Loucy (cell line): ENCODE data around the gene UNC5B.

Experiments used
- H2AFZ ChIP-seq: fragments of 200-600 bp; sonication (generic); 2 replicates; pipeline ENCODE4 v1.6.0; 2016; ENCODE audit warnings: antibody characterized with exemption, mild to moderate bottlenecking, low read length, moderate library complexity
- H3F3A ChIP-seq: fragments of 200-600 bp; 2 replicates; pipeline ENCODE4 v1.6.0; 2016; ENCODE audit warnings: antibody characterized with exemption, low read depth, mild to moderate bottlenecking
- H3K27me3 ChIP-seq: fragments of 200-600 bp; sonication (generic); 2 replicates; pipeline ENCODE4 v1.6.1; 2014; ENCODE audit warnings: low read length, mild to moderate bottlenecking; ENCODE audit not compliant: insufficient read depth, poor library complexity, severe bottlenecking
- H3K36me3 ChIP-seq: fragments of 200-600 bp; sonication (generic); 2 replicates; pipeline ENCODE4 v1.6.1; 2016; ENCODE audit warnings: low read length; ENCODE audit not compliant: insufficient read depth
- H3K4me1 ChIP-seq: fragments of 200-600 bp; sonication (generic); 2 replicates; pipeline ENCODE4 v1.5.1; 2014; ENCODE audit warnings: low read length, mild to moderate bottlenecking; ENCODE audit not compliant: insufficient read depth, poor library complexity, severe bottlenecking
- H3K4me2 ChIP-seq: fragments of 200-600 bp; sonication (generic); 2 replicates; pipeline ENCODE4 v1.6.0; 2014; ENCODE audit warnings: antibody characterized with exemption, low read length, low read depth, mild to moderate bottlenecking; ENCODE audit not compliant: poor library complexity, severe bottlenecking
- H3K4me3 ChIP-seq: fragments of 200-600 bp; sonication (generic); 2 replicates; pipeline ENCODE4 v1.5.1; 2014; ENCODE audit warnings: low read length, mild to moderate bottlenecking, mixed read lengths; ENCODE audit not compliant: poor library complexity, severe bottlenecking
- H3K79me2 ChIP-seq: fragments of 200-600 bp; sonication (generic); 2 replicates; pipeline ENCODE4 v1.6.1; 2014; ENCODE audit warnings: low read length; ENCODE audit not compliant: insufficient read depth
- H3K9ac ChIP-seq: fragments of 200-600 bp; sonication (generic); 2 replicates; pipeline ENCODE4 v1.6.0; 2014; ENCODE audit warnings: mild to moderate bottlenecking, low read depth, low read length, moderate library complexity; ENCODE audit not compliant: poor library complexity, severe bottlenecking
- H3K9me2 ChIP-seq: fragments of 200-600 bp; sonication (generic); replicated peaks from 2 replicates; pipeline ENCODE4 v1.6.1; 2016; ENCODE audit warnings: low read depth, low read length, mixed read lengths
- H3K9me3 ChIP-seq: fragments of 200-600 bp; sonication (generic); 2 replicates; pipeline ENCODE4 v1.6.1; 2014; ENCODE audit warnings: mild to moderate bottlenecking, antibody characterized with exemption, low read length, low read depth; ENCODE audit not compliant: insufficient read depth
- H4K20me1 ChIP-seq: fragments of 200-600 bp; sonication (generic); 2 replicates; pipeline ENCODE4 v1.6.0; 2014; ENCODE audit warnings: antibody characterized with exemption, low read length, mild to moderate bottlenecking; ENCODE audit not compliant: insufficient read depth, poor library complexity, severe bottlenecking
- EZH2phosphoT487 ChIP-seq: fragments of 200-600 bp; IDR thresholded peaks from 2 replicates; pipeline ENCODE4 v1.6.1; 2018; ENCODE audit warnings: antibody characterized with exemption, mild to moderate bottlenecking, moderate library complexity, borderline replicate concordance
- TF ChIP-seq, protein P1 (sequence below): fragments of 200-600 bp; sonication (generic); conservative IDR thresholded peaks from 2 replicates; pipeline ENCODE4 v1.5.1; 2014; ENCODE audit warnings: mild to moderate bottlenecking, antibody characterized with exemption, low read length

UNC5B gene

DNA sequence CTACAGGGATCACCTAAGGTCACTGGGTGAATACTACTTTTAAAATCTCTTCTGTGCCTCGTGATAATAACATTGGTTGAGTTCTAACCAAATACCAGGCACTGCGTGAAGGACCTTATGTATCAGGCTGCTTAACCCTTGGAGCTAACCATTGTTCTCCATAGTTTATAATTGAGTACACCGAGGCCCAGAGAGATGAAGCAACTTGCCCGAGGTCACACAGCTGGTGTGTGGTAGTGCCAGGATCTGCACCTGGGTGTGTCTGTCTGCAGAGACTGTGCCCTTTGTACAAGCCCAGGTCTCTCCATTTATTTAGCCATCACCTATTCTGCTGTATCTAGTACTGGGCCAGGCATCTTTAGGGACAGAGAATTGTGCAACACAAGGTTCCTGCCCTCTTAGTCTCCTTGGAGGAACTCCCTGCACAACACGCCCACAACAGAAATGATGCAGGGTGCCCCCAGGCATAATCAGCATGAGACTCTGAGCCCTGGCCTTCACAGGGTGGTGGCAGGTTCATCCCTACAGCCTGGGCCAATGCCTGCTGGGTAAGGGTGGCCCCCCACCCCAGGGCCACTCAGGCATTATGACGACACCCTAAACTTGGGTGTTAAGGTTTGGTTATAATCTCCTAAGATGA, 31.5 kb downstream of the UNC5B start:
- H3K9me2 ChIP-seq, result no peaks in the 10 kb centered on the region
- no peak overlapping the region for H3K9ac ChIP-seq
- no peaks in the 10 kb centered on the region for H3K9me3 ChIP-seq
- TF ChIP-seq, protein P1, sequence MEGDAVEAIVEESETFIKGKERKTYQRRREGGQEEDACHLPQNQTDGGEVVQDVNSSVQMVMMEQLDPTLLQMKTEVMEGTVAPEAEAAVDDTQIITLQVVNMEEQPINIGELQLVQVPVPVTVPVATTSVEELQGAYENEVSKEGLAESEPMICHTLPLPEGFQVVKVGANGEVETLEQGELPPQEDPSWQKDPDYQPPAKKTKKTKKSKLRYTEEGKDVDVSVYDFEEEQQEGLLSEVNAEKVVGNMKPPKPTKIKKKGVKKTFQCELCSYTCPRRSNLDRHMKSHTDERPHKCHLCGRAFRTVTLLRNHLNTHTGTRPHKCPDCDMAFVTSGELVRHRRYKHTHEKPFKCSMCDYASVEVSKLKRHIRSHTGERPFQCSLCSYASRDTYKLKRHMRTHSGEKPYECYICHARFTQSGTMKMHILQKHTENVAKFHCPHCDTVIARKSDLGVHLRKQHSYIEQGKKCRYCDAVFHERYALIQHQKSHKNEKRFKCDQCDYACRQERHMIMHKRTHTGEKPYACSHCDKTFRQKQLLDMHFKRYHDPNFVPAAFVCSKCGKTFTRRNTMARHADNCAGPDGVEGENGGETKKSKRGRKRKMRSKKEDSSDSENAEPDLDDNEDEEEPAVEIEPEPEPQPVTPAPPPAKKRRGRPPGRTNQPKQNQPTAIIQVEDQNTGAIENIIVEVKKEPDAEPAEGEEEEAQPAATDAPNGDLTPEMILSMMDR, result no peak
- TF ChIP-seq EZH2phosphoT487, result no peak
- no peaks in the 10 kb centered on the region for H4K20me1 ChIP-seq
- H3F3A ChIP-seq, result no peaks in the 10 kb centered on the region
- H2AFZ ChIP-seq, result no peak overlapping the region
- H3K79me2 ChIP-seq, result no peaks in the 10 kb centered on the region
- no peaks in the 10 kb centered on the region for H3K27me3 ChIP-seq
- no peak overlapping the region for H3K4me3 ChIP-seq
- H3K4me2 ChIP-seq, result no peak overlapping the region
- H3K4me1 ChIP-seq, result peaks cover 10% of the 10 kb centered on the region
- no peaks in the 10 kb centered on the region for H3K36me3 ChIP-seq

DNA sequence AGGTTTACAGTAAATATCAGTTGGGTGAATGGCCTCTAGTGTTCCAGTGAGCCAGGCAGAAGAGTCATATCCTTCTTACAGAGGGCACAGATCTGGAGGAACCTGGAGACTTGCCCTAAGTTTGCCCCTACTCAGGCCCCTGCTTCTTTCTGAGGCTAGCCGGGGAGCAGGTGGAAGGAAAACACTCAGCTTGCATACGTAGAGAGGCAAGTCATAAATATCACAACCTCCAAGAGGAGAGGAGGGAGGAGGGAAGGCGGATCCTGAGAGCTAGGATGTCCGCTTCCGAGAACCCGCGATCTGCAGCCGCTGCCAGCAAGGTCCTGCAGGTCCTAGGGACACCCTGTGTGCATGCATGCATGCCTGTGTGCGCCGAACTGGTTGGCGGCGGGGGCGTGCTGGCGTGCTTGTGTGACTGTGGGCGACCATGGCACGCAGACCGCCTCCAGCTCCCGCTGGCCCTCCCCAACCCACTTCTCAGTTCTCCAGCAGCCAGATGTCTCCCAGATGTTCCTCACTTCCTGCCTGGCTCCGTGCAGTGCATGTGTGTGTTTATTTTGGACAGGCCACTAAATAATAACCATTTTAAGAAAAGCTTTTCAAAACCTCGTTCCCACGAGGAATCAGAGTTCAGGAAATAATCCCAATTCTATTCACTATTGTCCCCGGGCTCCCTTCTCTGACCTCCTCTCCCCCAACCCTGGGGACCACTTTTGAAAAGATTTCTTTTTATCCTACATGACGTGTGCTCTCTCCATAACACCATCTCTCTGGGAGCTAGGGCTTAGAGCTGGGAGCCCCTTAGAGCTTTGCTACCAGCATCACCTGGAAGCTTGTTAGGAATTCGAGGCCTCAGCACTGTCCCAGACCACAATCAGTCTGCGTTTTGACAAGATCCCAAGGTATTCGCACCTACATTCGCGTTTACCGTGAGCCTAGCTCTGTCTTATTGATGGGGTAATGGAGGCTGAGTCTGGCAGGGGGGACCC, 32.4 kb downstream of the UNC5B start:
- Histone ChIP-seq H4K20me1 (no peaks in the 10 kb centered on the region), H3K9ac (no peak overlapping the region), H3K4me1 (peaks cover 10% of the 10 kb centered on the region), H3K9me2 (no peaks in the 10 kb centered on the region), H2AFZ (no peak overlapping the region), H3K27me3 (no peaks in the 10 kb centered on the region), H3K79me2 (no peaks in the 10 kb centered on the region), H3F3A (no peaks in the 10 kb centered on the region), H3K4me3 (no peak overlapping the region), H3K9me3 (no peaks in the 10 kb centered on the region), H3K4me2 (no peak overlapping the region), H3K36me3 (no peaks in the 10 kb centered on the region)
- TF ChIP-seq, protein P1, result no peak
- no peak for TF ChIP-seq EZH2phosphoT487

DNA sequence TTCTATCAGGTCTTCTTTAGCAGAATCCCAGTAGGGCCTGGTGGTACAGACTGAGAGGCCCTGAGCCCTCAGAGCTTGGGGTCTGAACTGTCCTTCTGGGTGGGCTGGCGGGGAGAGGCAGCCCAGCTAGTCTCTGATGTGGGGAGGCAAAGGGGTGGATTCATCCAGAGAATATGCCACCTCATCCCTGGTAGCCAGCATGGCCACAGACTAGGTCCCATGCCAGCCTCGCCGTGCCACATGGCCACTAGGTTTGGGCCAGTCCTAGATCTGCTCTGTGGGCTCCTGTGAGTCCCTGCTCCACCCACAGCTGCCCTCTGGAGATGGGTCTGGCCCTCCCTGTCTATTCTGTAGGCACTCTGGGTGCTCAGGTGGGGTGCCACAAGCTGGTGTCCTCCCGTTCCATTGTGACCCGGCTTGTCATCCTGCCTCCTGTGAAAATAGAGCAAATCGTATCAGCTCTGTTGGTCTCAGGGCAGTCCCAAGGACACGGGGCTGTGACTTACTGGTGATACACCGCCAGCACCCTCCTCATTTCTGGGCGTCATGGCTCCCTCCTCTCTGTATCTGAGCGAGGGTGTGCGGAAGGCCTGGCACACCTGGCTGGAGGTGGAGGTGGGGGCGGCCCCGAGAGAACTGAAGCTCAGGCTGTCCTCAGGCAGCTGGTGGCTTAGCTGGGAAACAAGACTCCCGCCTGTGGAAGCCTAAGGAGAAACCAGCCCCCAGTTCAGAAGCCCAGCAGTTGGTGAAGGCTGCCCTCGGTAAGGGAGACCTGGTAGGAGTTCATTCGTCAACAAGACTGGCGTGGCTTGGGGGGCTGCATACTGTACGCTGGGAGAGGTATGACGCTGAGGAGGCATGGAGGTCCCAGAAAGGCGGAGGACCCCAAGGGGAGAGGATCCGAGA, 33.3 kb downstream of the UNC5B start:
- no peaks in the 10 kb centered on the region for H3K79me2 ChIP-seq
- H4K20me1 ChIP-seq, result no peaks in the 10 kb centered on the region
- H3K9ac ChIP-seq, result no peak overlapping the region
- no peaks in the 10 kb centered on the region for H3K9me3 ChIP-seq
- H3K4me3 ChIP-seq, result no peak overlapping the region
- H3K4me2 ChIP-seq, result no peak overlapping the region
- TF ChIP-seq, protein P1, result no peak
- TF ChIP-seq EZH2phosphoT487, result no peak
- H3K9me2 ChIP-seq, result no peaks in the 10 kb centered on the region
- H2AFZ ChIP-seq, result no peak overlapping the region
- H3K36me3 ChIP-seq, result no peaks in the 10 kb centered on the region
- H3K27me3 ChIP-seq, result no peaks in the 10 kb centered on the region
- no peaks in the 10 kb centered on the region for H3F3A ChIP-seq
- peaks cover 3% of the 10 kb centered on the region for H3K4me1 ChIP-seq
